OCI-LY1 (cell line): Measurements from ENCODE around the gene SLTM.

Source experiments
- H2AFZ ChIP-seq: fragments of 200-600 bp; sonication (generic), shearing (Covaris generic); 2 replicates; pipeline ENCODE4 v1.6.0; 2014; ENCODE audit warnings: antibody characterized with exemption, mild to moderate bottlenecking, low read length
- H3F3A ChIP-seq: fragments of 200-600 bp; sonication (generic), shearing (Covaris generic); 2 replicates; pipeline ENCODE4 v1.6.0; 2014; ENCODE audit warnings: mild to moderate bottlenecking, antibody characterized with exemption, low read length, moderate library complexity; ENCODE audit not compliant: insufficient read depth
- H3K27ac ChIP-seq: fragments of 200-600 bp; sonication (generic); 2 replicates; pipeline ENCODE4 v1.5.1; 2014; ENCODE audit warnings: low read length, mixed run types, mild to moderate bottlenecking, low read depth; ENCODE audit not compliant: poor library complexity, severe bottlenecking
- H3K27me3 ChIP-seq: fragments of 200-600 bp; sonication (generic); 2 replicates; pipeline ENCODE4 v1.6.0; 2014; ENCODE audit warnings: antibody characterized with exemption, mild to moderate bottlenecking, low read length, moderate library complexity; ENCODE audit not compliant: insufficient read depth
- H3K36me3 ChIP-seq: fragments of 200-600 bp; sonication (generic); 2 replicates; pipeline ENCODE4 v1.6.1; 2014; ENCODE audit warnings: mild to moderate bottlenecking, antibody characterized with exemption, low read length, moderate library complexity, mixed read lengths; ENCODE audit not compliant: insufficient read depth
- H3K4me1 ChIP-seq: fragments of 200-600 bp; sonication (generic); 2 replicates; pipeline ENCODE4 v1.5.1; 2014; ENCODE audit warnings: mild to moderate bottlenecking, low read length, moderate library complexity; ENCODE audit not compliant: insufficient read depth, severe bottlenecking
- H3K4me2 ChIP-seq: fragments of 200-600 bp; sonication (generic), shearing (Covaris generic); 2 replicates; pipeline ENCODE4 v1.6.1; 2014; ENCODE audit warnings: low read length
- H3K4me3 ChIP-seq: fragments of 200-600 bp; sonication (generic); 2 replicates; pipeline ENCODE4 v1.5.1; 2014; ENCODE audit warnings: low read length, low read depth, mild to moderate bottlenecking, mixed read lengths; ENCODE audit not compliant: poor library complexity, severe bottlenecking
- H3K79me2 ChIP-seq: fragments of 200-600 bp; shearing (Covaris generic); 2 replicates; pipeline ENCODE4 v1.6.1; 2016; ENCODE audit warnings: mixed run types, low read length, mixed read lengths; ENCODE audit not compliant: insufficient read depth
- H3K9ac ChIP-seq: fragments of 200-600 bp; sonication (generic), shearing (Covaris generic); 2 replicates; pipeline ENCODE4 v1.6.1; 2014; ENCODE audit warnings: mild to moderate bottlenecking, low read length, mixed read lengths
- H3K9me2 ChIP-seq: fragments of 200-600 bp; sonication (generic), shearing (Covaris generic); 2 replicates; pipeline ENCODE4 v1.6.1; 2014; ENCODE audit warnings: low read depth, mild to moderate bottlenecking, low read length, mixed read lengths
- H3K9me3 ChIP-seq: fragments of 200-600 bp; shearing (Covaris generic); 2 replicates; pipeline ENCODE4 v1.6.1; 2014; ENCODE audit warnings: low read length, mixed read lengths
- H4K20me1 ChIP-seq: fragments of 200-600 bp; sonication (generic), shearing (Covaris generic); 2 replicates; pipeline ENCODE4 v1.6.0; 2016; ENCODE audit warnings: mild to moderate bottlenecking, low read length; ENCODE audit not compliant: insufficient read depth
- EZH2 ChIP-seq: fragments of 200-600 bp; sonication (generic), shearing (Covaris generic); IDR thresholded peaks from 2 replicates; pipeline ENCODE4 v1.8.0; 2017; ENCODE audit warnings: borderline replicate concordance, mixed run types, mild to moderate bottlenecking, antibody characterized with exemption, low read length, moderate library complexity, mixed read lengths
- TF ChIP-seq, protein P1 (sequence below): fragments of 200-600 bp; sonication (generic), shearing (Covaris generic); IDR thresholded peaks from 2 replicates; pipeline ENCODE4 v1.5.1; 2017; ENCODE audit warnings: mild to moderate bottlenecking, antibody characterized with exemption, low read length, moderate library complexity, mixed read lengths

Gene SLTM

DNA sequence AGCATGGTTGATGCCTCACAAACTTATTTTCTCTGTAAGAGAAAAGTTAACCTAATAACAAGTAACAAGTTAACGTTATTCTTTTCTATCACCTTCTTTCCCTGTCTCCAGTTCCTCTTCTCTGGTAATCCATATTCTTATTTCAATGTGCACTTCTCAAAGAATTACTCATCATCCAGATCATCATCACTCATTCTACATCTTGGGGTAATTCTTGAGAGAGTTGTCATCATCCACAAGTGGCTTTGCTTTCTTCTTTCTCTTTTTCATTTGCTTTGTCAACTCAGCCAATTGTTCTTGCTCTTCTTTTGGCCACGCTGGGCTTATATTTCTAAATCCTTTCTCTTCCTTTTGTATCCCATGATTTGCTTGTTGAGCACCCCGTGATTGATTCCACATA lies 33.2 kb upstream of the SLTM start:
- no peak overlapping the region for H3K9ac ChIP-seq
- no peak overlapping the region for H3K4me2 ChIP-seq
- no peak overlapping the region for H2AFZ ChIP-seq
- no peaks in the 10 kb centered on the region for H3K9me2 ChIP-seq
- H3K4me3 ChIP-seq, result no peak overlapping the region
- no peak overlapping the region for H3K27ac ChIP-seq
- TF ChIP-seq, protein P1, sequence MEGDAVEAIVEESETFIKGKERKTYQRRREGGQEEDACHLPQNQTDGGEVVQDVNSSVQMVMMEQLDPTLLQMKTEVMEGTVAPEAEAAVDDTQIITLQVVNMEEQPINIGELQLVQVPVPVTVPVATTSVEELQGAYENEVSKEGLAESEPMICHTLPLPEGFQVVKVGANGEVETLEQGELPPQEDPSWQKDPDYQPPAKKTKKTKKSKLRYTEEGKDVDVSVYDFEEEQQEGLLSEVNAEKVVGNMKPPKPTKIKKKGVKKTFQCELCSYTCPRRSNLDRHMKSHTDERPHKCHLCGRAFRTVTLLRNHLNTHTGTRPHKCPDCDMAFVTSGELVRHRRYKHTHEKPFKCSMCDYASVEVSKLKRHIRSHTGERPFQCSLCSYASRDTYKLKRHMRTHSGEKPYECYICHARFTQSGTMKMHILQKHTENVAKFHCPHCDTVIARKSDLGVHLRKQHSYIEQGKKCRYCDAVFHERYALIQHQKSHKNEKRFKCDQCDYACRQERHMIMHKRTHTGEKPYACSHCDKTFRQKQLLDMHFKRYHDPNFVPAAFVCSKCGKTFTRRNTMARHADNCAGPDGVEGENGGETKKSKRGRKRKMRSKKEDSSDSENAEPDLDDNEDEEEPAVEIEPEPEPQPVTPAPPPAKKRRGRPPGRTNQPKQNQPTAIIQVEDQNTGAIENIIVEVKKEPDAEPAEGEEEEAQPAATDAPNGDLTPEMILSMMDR, result no peak
- no peak for TF ChIP-seq EZH2
- no peaks in the 10 kb centered on the region for H3K27me3 ChIP-seq
- H3K4me1 ChIP-seq, result no peaks in the 10 kb centered on the region
- no peaks in the 10 kb centered on the region for H3K36me3 ChIP-seq
- no peaks in the 10 kb centered on the region for H4K20me1 ChIP-seq
- H3K79me2 ChIP-seq, result no peaks in the 10 kb centered on the region
- H3K9me3 ChIP-seq, result no peaks in the 10 kb centered on the region
- H3F3A ChIP-seq, result no peaks in the 10 kb centered on the region

DNA sequence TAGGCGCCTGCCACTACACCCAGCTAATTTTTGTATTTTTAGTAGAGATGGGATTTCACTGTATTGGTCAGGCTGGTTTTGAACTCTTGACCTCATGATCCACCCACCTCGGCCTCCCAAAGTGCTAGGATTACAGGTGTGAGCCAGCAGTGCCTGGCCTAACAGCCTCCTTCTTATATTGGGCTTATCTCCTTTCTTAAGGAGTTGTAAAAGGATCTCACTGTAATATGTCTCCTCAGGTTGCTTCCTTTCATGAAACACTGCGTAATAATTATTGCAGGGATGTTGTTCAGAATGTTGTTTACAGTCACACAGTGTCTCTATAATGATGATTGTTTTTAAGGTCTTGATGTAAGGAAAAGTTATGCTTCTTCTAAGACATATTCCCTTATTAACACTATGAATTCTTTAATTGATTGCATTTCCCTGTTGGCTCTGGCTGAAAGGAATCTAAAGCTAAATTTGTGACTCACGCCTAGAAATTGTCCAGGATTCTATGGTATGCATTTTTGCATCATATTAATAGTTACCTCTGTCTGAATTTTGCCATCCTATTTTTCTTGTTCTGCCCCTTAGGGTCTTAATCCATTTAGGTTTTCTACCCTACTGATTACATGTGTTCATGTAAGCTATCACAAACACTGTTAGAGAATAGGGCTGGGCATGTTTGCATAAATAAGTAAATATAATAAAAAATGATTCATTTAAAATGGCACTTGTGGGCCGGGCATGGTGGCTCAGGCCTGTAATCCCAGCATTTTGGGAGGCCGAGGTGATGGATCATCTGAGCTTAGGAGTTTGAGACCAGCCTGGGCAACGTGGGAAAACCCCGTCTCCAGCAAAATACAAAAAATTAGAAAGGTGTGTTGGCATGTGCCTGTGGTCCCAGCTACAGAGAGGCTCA lies 29.4 kb upstream of the SLTM start:
- no peaks in the 10 kb centered on the region for H3K4me1 ChIP-seq
- no peak overlapping the region for H2AFZ ChIP-seq
- H3K4me3 ChIP-seq, result no peak overlapping the region
- no peak overlapping the region for H3K4me2 ChIP-seq
- H3K27ac ChIP-seq, result no peak overlapping the region
- no peaks in the 10 kb centered on the region for H3F3A ChIP-seq
- H3K36me3 ChIP-seq, result no peaks in the 10 kb centered on the region
- no peaks in the 10 kb centered on the region for H3K27me3 ChIP-seq
- H4K20me1 ChIP-seq, result no peaks in the 10 kb centered on the region
- no peaks in the 10 kb centered on the region for H3K9me3 ChIP-seq
- no peak for TF ChIP-seq EZH2
- TF ChIP-seq, protein P1, result no peak
- no peaks in the 10 kb centered on the region for H3K9me2 ChIP-seq
- no peaks in the 10 kb centered on the region for H3K79me2 ChIP-seq
- no peak overlapping the region for H3K9ac ChIP-seq

DNA sequence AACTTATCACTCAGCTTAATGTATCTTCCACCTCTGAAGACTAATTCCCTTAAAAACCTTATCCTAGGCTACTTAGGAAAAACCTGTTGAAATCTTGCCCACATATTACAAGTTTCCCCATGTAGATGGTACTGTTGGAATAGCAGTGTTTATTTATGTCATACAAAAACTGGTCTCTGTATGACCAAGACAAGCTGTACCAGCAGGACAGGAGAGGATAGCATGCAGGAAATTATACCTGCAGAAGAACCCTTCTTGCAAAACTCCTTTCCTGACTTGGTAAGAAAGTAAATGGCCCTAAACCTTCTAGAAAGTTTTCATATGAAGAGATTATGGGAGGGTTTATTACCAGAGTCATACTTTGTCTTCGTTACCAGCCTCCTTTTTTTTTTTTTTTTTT lies 28.7 kb upstream of the SLTM start:
- no peak overlapping the region for H3K4me3 ChIP-seq
- no peak overlapping the region for H3K4me2 ChIP-seq
- no peaks in the 10 kb centered on the region for H4K20me1 ChIP-seq
- no peaks in the 10 kb centered on the region for H3K27me3 ChIP-seq
- H3K4me1 ChIP-seq, result peaks cover 1% of the 10 kb centered on the region
- no peak overlapping the region for H2AFZ ChIP-seq
- no peaks in the 10 kb centered on the region for H3K36me3 ChIP-seq
- no peaks in the 10 kb centered on the region for H3K79me2 ChIP-seq
- no peaks in the 10 kb centered on the region for H3K9me3 ChIP-seq
- H3K9ac ChIP-seq, result no peak overlapping the region
- no peaks in the 10 kb centered on the region for H3K9me2 ChIP-seq
- no peak overlapping the region for H3K27ac ChIP-seq
- no peaks in the 10 kb centered on the region for H3F3A ChIP-seq
- TF ChIP-seq EZH2, result no peak
- TF ChIP-seq, protein P1, result no peak
